ENCODE results near the gene CBX6.

The CBX6 gene

GRCh38 chr22:38819387-38819940 lies 52.6 kb downstream of the CBX6 start:
- H3K4me3 ChIP-seq (ENCODE audit: low read depth, low read length): no peak overlapping the region
- DNase-seq (ENCODE audit: low read depth): no peak
- TF ChIP-seq MYC (IDR thresholded peaks at IDR 0.05; ENCODE audit: low read depth, low read length) (no peak), POLR2A (IDR thresholded peaks at IDR 0.05; ENCODE audit: extremely low read depth, insufficient read length) (no peak), MAX (IDR thresholded peaks at IDR 0.05; ENCODE audit: low read depth, low read length) (no peak), CTCF (IDR thresholded peaks at IDR 0.05; ENCODE audit: low read depth, low read length) (no peak)

GRCh38 chr22:38817196-38817595 lies 54.8 kb downstream of the CBX6 start:
- DNase-seq (ENCODE audit: low read depth): no peak
- H3K4me3 ChIP-seq (ENCODE audit: low read depth, low read length): no peak overlapping the region
- no peak for TF ChIP-seq POLR2A (IDR thresholded peaks at IDR 0.05; ENCODE audit: extremely low read depth, insufficient read length)
- TF ChIP-seq MAX (IDR thresholded peaks at IDR 0.05; ENCODE audit: low read depth, low read length): no peak

- TF ChIP-seq CTCF (IDR thresholded peaks at IDR 0.05; ENCODE audit: low read depth, low read length) (no peak), POLR2A (IDR thresholded peaks at IDR 0.05; ENCODE audit: extremely low read depth, insufficient read length) (no peak), MAX (IDR thresholded peaks at IDR 0.05; ENCODE audit: low read depth, low read length) (no peak), MYC (IDR thresholded peaks at IDR 0.05; ENCODE audit: low read depth, low read length) (no peak)
- DNase-seq (ENCODE audit: low read depth): no peak
- H3K4me3 ChIP-seq (ENCODE audit: low read depth, low read length): no peak overlapping the region
Observed at GRCh38 chr22:38815842-38816241, 56.2 kb downstream of the CBX6 start.
